ENCODE data around the gene FAXDC2.

DNA sequence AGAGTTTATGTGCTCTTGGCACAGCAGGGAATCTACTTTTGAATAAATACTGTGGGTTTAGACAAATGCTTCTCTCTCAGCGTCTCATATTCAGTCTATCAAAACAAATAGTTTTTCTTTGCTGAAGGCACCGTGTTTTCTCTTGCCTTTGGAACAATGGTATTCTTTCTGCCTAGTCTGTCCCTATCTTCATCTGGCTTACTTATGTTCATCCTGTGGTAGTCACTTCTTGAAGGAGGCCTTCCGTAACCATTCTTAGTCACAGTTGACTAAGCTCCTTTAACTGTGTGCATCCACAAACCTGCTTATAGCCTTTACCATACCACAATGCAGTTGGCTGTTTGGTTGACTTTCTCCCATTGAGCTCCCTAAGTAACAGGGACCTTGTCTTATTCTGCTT, 49.3 kb downstream of the FAXDC2 start:
- TF ChIP-seq POLR2A (IDR thresholded peaks at IDR 0.05) = no peak
- TF ChIP-seq, protein P1, sequence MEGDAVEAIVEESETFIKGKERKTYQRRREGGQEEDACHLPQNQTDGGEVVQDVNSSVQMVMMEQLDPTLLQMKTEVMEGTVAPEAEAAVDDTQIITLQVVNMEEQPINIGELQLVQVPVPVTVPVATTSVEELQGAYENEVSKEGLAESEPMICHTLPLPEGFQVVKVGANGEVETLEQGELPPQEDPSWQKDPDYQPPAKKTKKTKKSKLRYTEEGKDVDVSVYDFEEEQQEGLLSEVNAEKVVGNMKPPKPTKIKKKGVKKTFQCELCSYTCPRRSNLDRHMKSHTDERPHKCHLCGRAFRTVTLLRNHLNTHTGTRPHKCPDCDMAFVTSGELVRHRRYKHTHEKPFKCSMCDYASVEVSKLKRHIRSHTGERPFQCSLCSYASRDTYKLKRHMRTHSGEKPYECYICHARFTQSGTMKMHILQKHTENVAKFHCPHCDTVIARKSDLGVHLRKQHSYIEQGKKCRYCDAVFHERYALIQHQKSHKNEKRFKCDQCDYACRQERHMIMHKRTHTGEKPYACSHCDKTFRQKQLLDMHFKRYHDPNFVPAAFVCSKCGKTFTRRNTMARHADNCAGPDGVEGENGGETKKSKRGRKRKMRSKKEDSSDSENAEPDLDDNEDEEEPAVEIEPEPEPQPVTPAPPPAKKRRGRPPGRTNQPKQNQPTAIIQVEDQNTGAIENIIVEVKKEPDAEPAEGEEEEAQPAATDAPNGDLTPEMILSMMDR (IDR thresholded peaks at IDR 0.05) = no peak

Measured in body of pancreas (tissue), 4 donors.